Sigmoid colon (tissue), 4 donors: ENCODE measurements around the gene PDE6D.

Experiments
- CTCF ChIP-seq, 4 experiments: fragments of 450-650 bp in 3 of 4; fragments of 200-600 bp in 1 of 4; IDR thresholded peaks; one replicate each; pipeline ENCODE4 v1.5.1; 2016 to 2019; ENCODE audit warnings: antibody characterized with exemption in 4 of 4, mild to moderate bottlenecking in 3 of 4, moderate library complexity in 2 of 4
- EP300 ChIP-seq, 4 donors: sonication (generic); formaldehyde crosslinking; IDR thresholded peaks; one replicate each; pipeline ENCODE4 v1.6.1; 2017; ENCODE audit warnings: antibody characterized with exemption in 4 of 4
- POLR2A ChIP-seq, 2 donors: fragments of 450-650 bp; IDR thresholded peaks; one replicate each; pipeline ENCODE4 v1.6.1; 2016; ENCODE audit warnings: antibody characterized with exemption in 2 of 2, mild to moderate bottlenecking in 2 of 2, moderate library complexity in 2 of 2
- POLR2AphosphoS5 ChIP-seq, 4 donors: sonication (generic); formaldehyde crosslinking; IDR thresholded peaks; one replicate each; pipeline ENCODE4 v1.6.1; 2017; ENCODE audit warnings: antibody characterized with exemption in 4 of 4

- TF ChIP-seq CTCF (IDR thresholded peaks at IDR 0.05) (no peak), EP300 (IDR thresholded peaks at IDR 0.05) (no peak), POLR2A (IDR thresholded peaks at IDR 0.05) (no peak), POLR2AphosphoS5 (IDR thresholded peaks at IDR 0.05) (no peak)
Observed at GRCh38 chr2:231803501-231804138, 22.5 kb upstream of the PDE6D start.
